GM19452 (cell line): ENCODE results near the gene TENM3.

Experiments
- ATAC-seq: cut with Tn5 transposase; IDR thresholded peaks from one replicate; pipeline ENCODE4 v1.9.1; 2021; ENCODE audit not compliant: unreplicated experiment

TENM3 gene

GRCh38 chr4:182549356-182549755 is 306.2 kb downstream of the TENM3 start:
- ATAC-seq = no peak

- no peak for ATAC-seq
Observed at GRCh38 chr4:182552948-182553347, 309.7 kb downstream of the TENM3 start.

GRCh38 chr4:182553653-182554052 is 310.5 kb downstream of the TENM3 start:
- no peak for ATAC-seq

DNA sequence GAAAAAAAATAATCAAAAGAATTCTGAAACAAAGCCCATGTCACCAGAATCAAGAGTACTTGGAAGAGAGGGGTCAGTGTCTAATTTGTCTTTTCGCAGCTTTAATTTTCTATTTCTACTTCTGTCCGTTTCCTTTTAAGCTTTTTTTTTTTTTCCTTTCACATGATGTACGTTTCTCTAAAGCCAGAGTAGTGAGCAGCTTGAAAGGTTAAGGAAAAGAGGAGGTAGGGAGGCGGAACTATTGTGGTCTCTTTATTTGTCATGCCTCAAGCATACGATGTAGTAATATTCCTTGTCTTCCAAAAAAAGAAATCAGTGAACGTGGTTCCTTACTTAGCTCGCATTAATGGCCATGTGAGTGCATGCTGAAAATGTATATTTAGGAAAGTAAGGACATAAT is 311.5 kb downstream of the TENM3 start:
- no peak for ATAC-seq

DNA sequence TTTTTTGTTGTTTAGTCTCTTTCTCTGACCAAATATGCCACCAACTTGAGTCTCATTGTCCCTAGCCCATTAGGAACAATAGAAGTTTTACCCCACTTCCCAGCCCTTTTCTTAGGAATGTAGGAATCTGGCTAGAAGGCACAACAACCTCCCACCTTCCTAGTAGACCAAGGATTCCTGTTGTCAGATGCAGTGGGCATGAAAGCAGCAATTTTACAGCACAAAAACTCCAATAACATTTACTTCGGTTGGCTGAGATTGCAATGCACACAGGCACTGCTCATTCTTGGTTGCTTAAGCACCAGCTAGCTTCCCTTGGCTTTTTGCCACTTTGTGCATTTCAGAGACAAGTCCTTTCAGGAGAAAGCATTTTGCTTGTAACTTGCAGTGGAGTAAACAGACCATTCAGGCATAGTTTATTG is 312.8 kb downstream of the TENM3 start:
- ATAC-seq = no peak

DNA sequence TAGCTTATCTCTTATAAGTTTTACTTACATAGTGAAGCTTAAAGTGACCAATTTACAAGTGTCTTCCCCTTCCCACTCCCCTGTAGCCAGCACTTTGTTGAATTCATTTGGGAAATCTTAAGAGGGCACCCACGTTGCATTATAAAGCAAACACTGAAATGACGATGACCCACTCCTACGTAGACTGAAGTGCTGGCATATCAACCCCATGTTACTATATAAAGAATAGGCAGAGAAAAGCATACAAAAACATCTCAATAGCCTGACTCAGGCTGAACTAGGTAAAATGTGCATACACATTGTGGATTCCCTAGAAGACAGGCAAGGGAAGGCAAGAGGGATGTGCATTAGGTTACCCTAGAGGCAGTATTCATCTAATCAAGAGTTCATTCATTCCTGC is 313.4 kb downstream of the TENM3 start:
- no peak for ATAC-seq

DNA sequence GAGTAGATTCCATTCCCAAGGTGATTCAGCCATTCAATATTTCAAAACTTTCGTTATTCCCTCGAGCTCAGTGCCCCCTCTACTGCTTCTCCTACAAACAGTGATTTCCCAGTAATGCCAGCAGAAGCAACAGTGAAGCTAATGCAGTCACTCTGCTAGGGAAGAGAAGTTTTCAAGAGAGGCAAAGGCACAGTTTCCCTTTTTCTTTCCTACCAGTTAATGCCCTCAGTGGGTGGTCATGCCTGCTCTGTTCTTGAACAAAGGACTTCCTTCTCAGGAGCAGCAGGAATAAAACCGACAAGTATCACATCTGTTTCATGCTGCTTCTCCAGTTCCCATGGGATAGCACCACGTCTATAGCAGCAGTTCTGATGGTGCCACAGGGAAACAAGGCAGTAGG is 317.2 kb downstream of the TENM3 start:
- ATAC-seq = no peak

GRCh38 chr4:182562350-182562749 is 319.1 kb downstream of the TENM3 start:
- no peak for ATAC-seq

GRCh38 chr4:182564724-182565369 is 321.6 kb downstream of the TENM3 start:
- no peak for ATAC-seq

- ATAC-seq = no peak
Observed at GRCh38 chr4:182567119-182567518, 323.9 kb downstream of the TENM3 start.

GRCh38 chr4:182569561-182569960 is 326.4 kb downstream of the TENM3 start:
- ATAC-seq = no peak

DNA sequence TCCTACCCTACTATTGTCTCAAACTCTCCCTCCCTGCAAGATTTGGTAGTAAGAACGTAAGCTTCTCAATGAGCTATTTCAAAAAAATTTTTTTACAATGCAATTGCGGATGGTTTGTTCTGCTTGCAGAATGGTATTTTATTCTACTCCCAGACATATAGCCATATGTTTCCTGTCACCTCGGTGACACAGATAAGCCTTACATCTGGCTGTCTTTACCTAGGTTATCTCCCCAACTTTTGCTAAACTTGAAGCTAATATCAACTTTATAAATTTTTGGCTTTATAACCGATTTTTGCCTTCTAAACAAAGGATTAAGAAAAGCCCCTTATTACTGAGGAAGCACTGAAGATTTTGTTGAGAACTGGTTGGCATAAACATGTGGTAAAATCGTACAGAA is 331.5 kb downstream of the TENM3 start:
- ATAC-seq = no peak

GRCh38 chr4:182575225-182575624 is 332.0 kb downstream of the TENM3 start:
- ATAC-seq = no peak

DNA sequence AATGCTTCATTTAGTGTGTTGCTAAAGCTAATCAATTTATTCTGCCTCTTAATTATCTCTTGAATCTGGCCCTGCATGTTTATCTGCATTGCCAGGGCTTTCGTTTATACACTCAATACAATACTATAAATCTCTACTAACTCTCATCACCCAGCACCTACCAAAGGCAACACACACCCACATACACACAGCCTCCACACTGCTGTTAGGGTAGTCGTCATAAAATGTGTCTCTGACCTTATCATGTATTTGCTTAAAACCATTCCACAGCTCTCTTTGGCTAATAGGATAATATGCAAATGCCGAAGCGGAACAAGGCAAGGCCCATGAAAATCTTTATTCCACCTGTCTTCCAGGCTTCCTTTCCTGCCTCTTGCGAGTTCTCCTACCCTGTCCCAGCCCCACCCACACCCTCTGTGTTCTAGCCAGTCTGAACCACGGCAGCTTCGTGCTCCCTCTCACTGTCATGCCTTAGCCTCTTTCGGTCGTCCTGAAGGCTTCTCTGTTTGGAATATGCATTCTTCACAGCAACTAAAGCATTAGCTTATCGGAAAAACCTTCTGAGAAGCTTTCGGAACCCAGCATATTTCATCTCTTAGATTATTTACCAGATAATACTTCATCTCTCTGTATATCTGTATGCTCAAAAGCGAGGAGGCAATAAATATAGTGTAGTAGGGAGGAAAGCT is 333.5 kb downstream of the TENM3 start:
- ATAC-seq = no peak

GRCh38 chr4:182577411-182577810 is 334.2 kb downstream of the TENM3 start:
- no peak for ATAC-seq

- ATAC-seq = no peak
Observed at GRCh38 chr4:182578402-182578801, 335.2 kb downstream of the TENM3 start.

GRCh38 chr4:182582245-182582644 is 339.0 kb downstream of the TENM3 start:
- no peak for ATAC-seq

DNA sequence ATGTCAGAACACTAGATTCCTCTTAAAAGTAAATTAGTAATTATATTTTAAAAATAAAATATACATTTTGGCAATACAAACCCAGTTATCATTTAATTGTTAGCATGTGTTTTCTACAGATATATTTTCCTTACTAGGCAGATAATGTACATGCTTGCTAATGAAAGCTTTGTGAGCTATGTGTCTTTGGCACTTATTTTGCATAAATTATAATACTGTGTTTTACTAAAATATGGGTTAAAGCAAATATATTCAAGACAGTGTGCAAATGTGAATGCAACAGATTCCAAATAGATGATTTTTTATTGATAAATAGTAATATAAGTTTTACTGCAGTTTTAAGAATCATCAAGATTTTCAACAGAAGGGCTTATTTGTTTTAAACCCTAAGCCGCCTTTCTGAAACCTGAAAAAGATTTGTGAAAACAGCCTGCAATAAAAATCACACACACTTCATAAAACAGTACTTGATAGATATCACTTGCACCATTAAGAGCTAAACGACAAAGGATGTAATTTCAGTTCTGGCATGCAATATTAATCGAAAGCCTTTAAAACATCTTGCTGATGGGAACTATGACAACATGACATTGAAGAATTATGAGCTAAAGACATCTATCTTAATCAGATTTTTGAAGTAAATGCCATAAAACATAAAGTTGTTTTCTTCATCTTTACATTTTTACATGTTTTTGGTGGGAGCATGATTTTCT is 340.7 kb downstream of the TENM3 start:
- ATAC-seq = no peak

GRCh38 chr4:182585321-182585720 is 342.1 kb downstream of the TENM3 start:
- ATAC-seq = no peak

DNA sequence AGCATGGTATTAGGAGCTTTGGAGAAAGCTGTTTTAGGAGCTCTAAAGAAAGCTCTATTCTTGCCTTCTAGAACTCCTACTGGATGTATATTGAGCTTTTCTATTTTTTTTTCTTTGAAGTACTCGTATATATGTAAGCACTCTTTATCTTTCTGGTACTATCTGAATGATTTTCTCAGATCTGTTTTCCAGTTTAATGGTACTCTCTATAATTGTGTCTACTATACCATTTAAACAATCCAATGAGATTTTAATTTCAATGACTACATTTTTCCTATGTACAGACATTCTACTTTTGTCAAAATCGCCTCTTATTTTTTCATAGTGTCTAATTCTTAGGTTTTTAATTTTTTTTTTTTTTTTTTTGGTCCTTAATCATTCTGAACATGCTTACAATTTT is 345.9 kb downstream of the TENM3 start:
- no peak for ATAC-seq

DNA sequence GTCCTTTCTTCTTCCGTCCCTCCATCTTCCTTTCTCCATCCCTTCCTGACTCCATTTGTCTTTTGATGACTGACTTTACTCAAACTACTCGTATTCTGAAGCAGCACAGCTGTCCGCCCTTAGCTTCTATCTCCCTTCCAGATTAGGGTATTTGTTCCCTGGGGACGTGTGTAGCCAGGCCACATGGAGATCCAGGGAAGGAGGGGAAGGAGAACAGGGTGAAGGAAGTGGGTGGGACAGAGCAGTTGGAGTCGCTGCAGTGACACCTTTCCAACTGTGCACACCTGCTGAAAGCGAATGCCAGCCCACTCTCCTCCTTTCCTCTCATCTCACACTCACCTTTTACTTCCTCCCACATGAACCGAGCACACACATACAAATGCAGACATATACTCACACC is 350.2 kb downstream of the TENM3 start:
- no peak for ATAC-seq

DNA sequence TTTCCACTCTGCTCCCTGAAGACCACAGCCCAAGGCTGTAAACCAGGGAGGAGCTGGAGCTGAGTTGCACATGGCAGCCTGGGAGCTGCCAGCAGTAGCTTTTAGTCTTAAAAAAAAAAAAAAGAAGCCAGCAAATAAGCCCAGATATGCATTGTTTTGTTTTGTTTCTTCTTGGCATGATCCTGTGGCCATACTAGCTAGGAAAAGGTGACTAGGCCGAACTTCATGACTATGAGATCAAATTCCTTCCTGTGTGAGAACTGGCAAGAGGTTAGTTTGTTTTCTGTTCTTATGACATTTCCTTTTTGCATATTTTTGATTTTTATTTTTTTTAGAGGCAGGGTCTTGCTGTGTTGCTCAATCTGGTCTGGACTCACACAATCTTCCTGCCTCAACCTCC is 350.7 kb downstream of the TENM3 start:
- no peak for ATAC-seq
